GM12878 (cell line): Measurements from ENCODE around the gene MUC5B. TPM values are rescaled to one million over a fixed set of nuclear protein-coding genes. Genes with fewer than 3 reads are reported as not detected.

Experiments
- ATAC-seq: fragments of 200-7000 bp; cut with Tn5 transposase; 3 replicates; pipeline ENCODE4 v1.9.1; 2020; ENCODE audit warnings: mild to moderate bottlenecking, moderate library complexity
- BruUV-seq: library from RNA; stranded (reverse); fragments of 400-500 nt; replicated peaks from 2 replicates; lab custom pipeline; 2021; lab: Mats Ljungman, UMichigan
- CTCF ChIA-PET: fragments of 300-600 bp; sonication (Branson Sonifier 250); formaldehyde crosslinking; extraction: SDS; loops from one replicate; lab custom pipeline; 2021; ENCODE audit warnings: inconsistent platforms; lab: Yijun Ruan, JAX
- POLR2A ChIA-PET: fragments of 350-600 bp; formaldehyde crosslinking; extraction: SDS; loops from one replicate; lab custom pipeline; 2021; ENCODE audit warnings: inconsistent platforms; lab: Charles Lee
- RAD21 ChIA-PET: fragments of 300-600 bp; sonication (Branson Sonifier 250); formaldehyde crosslinking; loops from one replicate; lab custom pipeline; 2023; ENCODE audit warnings: antibody characterized with exemption; ENCODE audit not compliant: unreplicated experiment; lab: Charles Lee
- SMC1A ChIA-PET: fragments of 300-600 bp; sonication (Branson Sonifier 250); formaldehyde crosslinking; loops from one replicate; lab custom pipeline; 2023; ENCODE audit not compliant: unreplicated experiment, uncharacterized antibody; lab: Charles Lee
- DNase-seq: peaks from one replicate; pipeline ENCODE4 v3.0.0-alpha.2; 2011; ENCODE audit warnings: low read depth, low spot score
- FAIRE-seq: peaks from 3 replicates; lab custom pipeline; 2011; peaks lifted over from hg19 to GRCh38; lab: Jason Lieb, UNC
- H2AFZ ChIP-seq: 2 replicates; pipeline ENCODE4 v1.6.0; 2011; ENCODE audit warnings: low read depth, low read length, control low read depth; ENCODE audit not compliant: control insufficient read depth
- H3K27ac ChIP-seq: 2 replicates; pipeline ENCODE4 v1.5.1; 2011; ENCODE audit warnings: control low read depth; ENCODE audit not compliant: control insufficient read depth, insufficient read depth
- H3K27me3 ChIP-seq, 2 experiments: replicated peaks in 1 of 2; 2 replicates each; pipeline versions ENCODE4 v1.6.0 to v1.6.1; 2011; ENCODE audit warnings: low read length in 1 of 2; ENCODE audit not compliant: control insufficient read depth in 2 of 2, insufficient read depth in 2 of 2
- H3K36me3 ChIP-seq, 2 experiments: 2 replicates each; pipeline ENCODE4 v1.5.1; 2011; ENCODE audit warnings: low read length in 1 of 2; ENCODE audit not compliant: control insufficient read depth in 2 of 2, insufficient read depth in 2 of 2
- H3K4me1 ChIP-seq: 2 replicates; pipeline ENCODE4 v1.6.1; 2011; ENCODE audit warnings: mild to moderate bottlenecking, low read length, moderate library complexity, mixed read lengths; ENCODE audit not compliant: control insufficient read depth, insufficient read depth
- H3K4me2 ChIP-seq: 2 replicates; pipeline ENCODE4 v1.6.0; 2011; ENCODE audit warnings: control low read depth; ENCODE audit not compliant: control insufficient read depth, insufficient read depth
- H3K4me3 ChIP-seq: fragments of 200-600 bp; sonication (generic); 2 replicates; pipeline ENCODE4 v1.5.1; 2016
- H3K79me2 ChIP-seq: 2 replicates; pipeline ENCODE4 v1.6.0; 2011; ENCODE audit warnings: low read length; ENCODE audit not compliant: control insufficient read depth, insufficient read depth
- H3K9ac ChIP-seq: 2 replicates; pipeline ENCODE4 v1.8.0; 2011; ENCODE audit warnings: low read length, control low read depth, mixed read lengths; ENCODE audit not compliant: control insufficient read depth, insufficient read depth
- H3K9me3 ChIP-seq: replicated peaks from 3 replicates; pipeline ENCODE4 v1.5.1; 2011; ENCODE audit warnings: mild to moderate bottlenecking, low read length; ENCODE audit not compliant: control insufficient read depth, insufficient read depth
- H4K20me1 ChIP-seq: 2 replicates; pipeline ENCODE4 v1.6.0; 2011; ENCODE audit not compliant: control insufficient read depth, insufficient read depth
- NR2C1 ChIP-seq: fragments of 450-650 bp; IDR thresholded peaks from 2 replicates; pipeline ENCODE4 v1.6.1; 2017; ENCODE audit warnings: antibody characterized with exemption, mild to moderate bottlenecking, moderate library complexity
- NR2C2 ChIP-seq: IDR thresholded peaks from 2 replicates; pipeline ENCODE4 v1.6.1; 2011; ENCODE audit warnings: borderline replicate concordance, low read depth; ENCODE audit not compliant: control insufficient read depth, insufficient read length
- PML ChIP-seq: IDR thresholded peaks from 2 replicates; pipeline ENCODE4 v1.6.1; 2012; ENCODE audit warnings: low read length, inconsistent platforms
- SMC3 ChIP-seq: IDR thresholded peaks from 2 replicates; pipeline ENCODE4 v1.6.1; 2011; ENCODE audit warnings: low read length, improper control_type of control experiment, borderline replicate concordance
- ZNF207 ChIP-seq: fragments of 450-650 bp; IDR thresholded peaks from 2 replicates; pipeline ENCODE4 v1.6.1; 2014; ENCODE audit warnings: antibody characterized with exemption, mild to moderate bottlenecking, borderline replicate concordance
- ZNF384 ChIP-seq: IDR thresholded peaks from 2 replicates; pipeline ENCODE4 v1.6.1; 2012; ENCODE audit warnings: low read depth, mild to moderate bottlenecking, low read length, improper control_type of control experiment, borderline replicate concordance
- WGBS: methylation state at CpG from one replicate; pipeline ENCODE4 v1.1.6; 2016; ENCODE audit warnings: low lambda C conversion rate; ENCODE audit not compliant: insufficient replicate concordance, insufficient coverage; ENCODE audit errors: missing lambda C conversion rate; 5-methylcytosine and 5-hydroxymethylcytosine counted together
- in situ Hi-C: fragments of 300-500 bp; cut with MboI; formaldehyde crosslinking; loops from 9 replicates; pipeline ENCODE4 v1.14.3; 2018; ENCODE audit warnings: mixed read lengths
- intact Hi-C: fragments of 100-400 bp; cut with micrococcal nuclease; formaldehyde crosslinking; loops from one replicate; pipeline ENCODE4 v1.14.2; 2022; ENCODE audit not compliant: unreplicated experiment
- polyA plus RNA-seq, 11 experiments: library from polyadenylated mRNA; depleted of rRNA in 4 of 11; unstranded in 6 of 11; stranded (reverse) in 5 of 11; fragments of >200 nt; fragmentation: Nextera tagmentation in 4 of 11; fragmentation: Illumina TruSeq in 1 of 11; extraction: Ambion mirVana in 4 of 11; extraction: Trizol in 1 of 11; gene quantifications; 1 replicate in 1 of 11; 2 replicates in 10 of 11; pipeline versions ENCODE4 v1.2.1 to v1.2.3, GENCODE V29; 2011 to 2016; ENCODE audit warnings: inconsistent platforms in 2 of 11, missing spikeins in 2 of 11, low read depth in 1 of 11
- total RNA-seq, 4 experiments: library from RNA; depleted of rRNA in 3 of 4; stranded (reverse); fragments of >200 nt in 3 of 4; fragmentation: Illumina TruSeq in 1 of 4; extraction: Trizol in 1 of 4; gene quantifications; 2 replicates each; pipeline versions ENCODE4 v1.2.1 to v1.2.3, GENCODE V29; 2013 to 2021
- TF ChIP-seq, protein P1 (sequence below): fragments of 450-650 bp; IDR thresholded peaks from 2 replicates; pipeline ENCODE4 v1.6.1; 2018; ENCODE audit warnings: mild to moderate bottlenecking, low read depth, moderate library complexity; ENCODE audit not compliant: partially characterized antibody
- TF ChIP-seq, protein P2 (sequence below): IDR thresholded peaks from 2 replicates; pipeline ENCODE4 v1.6.1; 2012; ENCODE audit warnings: low read depth, low read length, improper control_type of control experiment

The MUC5B gene
- total and polyA plus RNA-seq, 10 of the 15 experiments (the other 5 are each of a cell fraction or from before 2014, with no cell fraction given) = 1.5 TPM; not detected in 9

DNA sequence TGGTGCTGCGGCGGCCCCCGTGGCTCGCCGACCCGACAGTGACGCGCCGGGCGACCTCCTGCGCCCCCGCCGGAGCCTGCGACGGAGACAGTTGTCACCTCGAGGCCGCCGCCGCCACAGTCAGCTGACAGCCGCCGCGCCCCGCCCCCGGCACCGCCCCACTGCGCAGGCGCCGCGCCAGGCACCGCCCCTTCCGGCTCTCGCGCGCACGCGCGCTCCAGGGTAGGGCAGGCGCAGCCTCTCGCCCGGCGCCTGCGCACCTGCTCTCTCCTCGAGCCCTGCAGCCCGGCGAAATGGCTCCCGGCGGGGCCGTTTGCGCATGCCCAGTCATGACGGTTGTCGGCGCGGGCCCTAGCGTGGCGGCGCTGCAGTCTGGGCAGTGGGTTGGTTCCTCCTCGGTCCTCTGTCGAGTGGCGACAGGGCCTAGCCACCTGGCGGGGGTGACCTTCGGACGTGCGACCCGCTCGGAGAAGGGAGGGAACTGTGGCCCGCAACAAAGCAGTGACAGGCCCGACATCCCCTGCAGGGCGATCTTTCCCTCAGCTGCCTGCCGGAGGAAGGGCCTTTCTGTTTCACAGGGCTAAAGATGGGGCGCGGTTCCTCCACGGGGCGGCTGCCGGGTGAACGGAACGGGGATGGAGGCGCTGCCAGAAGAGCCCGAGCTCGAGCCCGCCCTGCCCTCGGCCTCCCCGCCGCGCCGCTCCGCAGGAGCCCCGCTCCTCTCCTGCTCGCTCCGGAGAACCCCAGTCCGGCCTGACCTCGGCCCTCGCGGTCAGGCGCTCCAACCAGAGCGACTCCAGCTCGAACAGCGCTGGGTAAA, 86.8 kb downstream of the MUC5B start, which contains the start of gene TOLLIP (continued):
- TF ChIP-seq, protein P1, sequence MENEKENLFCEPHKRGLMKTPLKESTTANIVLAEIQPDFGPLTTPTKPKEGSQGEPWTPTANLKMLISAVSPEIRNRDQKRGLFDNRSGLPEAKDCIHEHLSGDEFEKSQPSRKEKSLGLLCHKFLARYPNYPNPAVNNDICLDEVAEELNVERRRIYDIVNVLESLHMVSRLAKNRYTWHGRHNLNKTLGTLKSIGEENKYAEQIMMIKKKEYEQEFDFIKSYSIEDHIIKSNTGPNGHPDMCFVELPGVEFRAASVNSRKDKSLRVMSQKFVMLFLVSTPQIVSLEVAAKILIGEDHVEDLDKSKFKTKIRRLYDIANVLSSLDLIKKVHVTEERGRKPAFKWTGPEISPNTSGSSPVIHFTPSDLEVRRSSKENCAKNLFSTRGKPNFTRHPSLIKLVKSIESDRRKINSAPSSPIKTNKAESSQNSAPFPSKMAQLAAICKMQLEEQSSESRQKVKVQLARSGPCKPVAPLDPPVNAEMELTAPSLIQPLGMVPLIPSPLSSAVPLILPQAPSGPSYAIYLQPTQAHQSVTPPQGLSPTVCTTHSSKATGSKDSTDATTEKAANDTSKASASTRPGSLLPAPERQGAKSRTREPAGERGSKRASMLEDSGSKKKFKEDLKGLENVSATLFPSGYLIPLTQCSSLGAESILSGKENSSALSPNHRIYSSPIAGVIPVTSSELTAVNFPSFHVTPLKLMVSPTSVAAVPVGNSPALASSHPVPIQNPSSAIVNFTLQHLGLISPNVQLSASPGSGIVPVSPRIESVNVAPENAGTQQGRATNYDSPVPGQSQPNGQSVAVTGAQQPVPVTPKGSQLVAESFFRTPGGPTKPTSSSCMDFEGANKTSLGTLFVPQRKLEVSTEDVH = no peak
- TF ChIP-seq PML (no peak), NR2C1 (peak; percentile 50), ZNF384 (no peak), NR2C2 (no peak), SMC3 (0 out of 2 replicates have a peak, but pooled peaks have one; percentile 14)

DNA sequence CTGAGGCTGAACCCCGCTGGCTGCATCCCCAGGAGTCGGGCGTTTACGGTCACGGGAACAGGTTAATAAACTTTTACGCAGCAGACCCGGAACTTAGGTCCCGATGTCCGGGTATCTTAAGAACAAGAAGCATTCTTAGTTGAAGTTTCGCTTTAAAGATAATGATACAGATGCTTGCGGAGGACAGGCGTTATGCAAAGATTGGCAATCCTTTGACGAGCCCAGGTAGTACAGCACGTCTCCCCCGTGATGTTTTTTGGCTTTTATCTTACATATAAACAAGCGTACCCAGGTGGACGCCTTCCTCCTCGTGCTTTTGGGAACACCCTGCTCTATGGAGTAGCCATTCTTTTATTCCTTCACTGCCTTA, 87.4 kb downstream of the MUC5B start:
- Histone ChIP-seq H3K9ac (peak overlapping the region; percentile 82), H2AFZ (peak overlapping the region; percentile 98), H3K4me1 (peaks cover 33% of the 10 kb centered on the region), H3K79me2 (peaks cover 21% of the 10 kb centered on the region), H3K27ac (peak overlapping the region; percentile 80), H3K4me2 (peak overlapping the region; percentile 96), H3K36me3 (no peaks in the 10 kb centered on the region; a peak in 1 of 4 replicates), H4K20me1 (no peaks in the 10 kb centered on the region; the same call in 1 of the 2 replicates), H3K4me3 (peak overlapping the region; percentile 71), H3K27me3 (no peaks in the 10 kb centered on the region)
- FAIRE-seq (no peak), DNase-seq (no peak), ATAC-seq (no peak)
- WGBS = 94% methylated on average over 18 of the region's 18 CpGs
- in situ Hi-C loops (no loop called here), intact Hi-C loops (no loop called here)
- ChIA-PET RAD21 (no interaction called here), POLR2A (no interaction called here), SMC1A (interaction anchor here (1.1 kb wide), 1 partner anchor 41 kb away, joined by 3 read pairs; no protein-coding TSS in a partner anchor), CTCF (no interaction called here)
- BruUV-seq = no TSS peak
- TF ChIP-seq, protein P2, sequence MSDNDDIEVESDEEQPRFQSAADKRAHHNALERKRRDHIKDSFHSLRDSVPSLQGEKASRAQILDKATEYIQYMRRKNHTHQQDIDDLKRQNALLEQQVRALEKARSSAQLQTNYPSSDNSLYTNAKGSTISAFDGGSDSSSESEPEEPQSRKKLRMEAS = 0 out of 2 replicates have a peak, but pooled peaks have one; percentile 7
- no peak for TF ChIP-seq ZNF207
- TF ChIP-seq, all 136 proteins: peak for 1
- peaks cover 9% of the 10 kb centered on the region for H3K9me3 ChIP-seq
